HepG2 (cell line): ENCODE data around the gene ABCC1. TPM values are rescaled to one million over a fixed set of nuclear protein-coding genes. Genes with fewer than 3 reads are reported as not detected.

ENCODE experiments used
- ATAC-seq: fragments of 200-7000 bp; cut with Tn5 transposase; 3 replicates; pipeline ENCODE4 v1.9.1; 2020; ENCODE audit warnings: mild to moderate bottlenecking, moderate library complexity
- BruUV-seq: library from RNA; stranded (reverse); fragments of 400-500 nt; replicated peaks from 2 replicates; lab custom pipeline; 2021; lab: Mats Ljungman, UMichigan
- CTCF ChIA-PET: fragments of 300-600 bp; formaldehyde crosslinking; extraction: SDS; loops from one replicate; lab custom pipeline; 2021; ENCODE audit warnings: low total read pairs, inconsistent platforms, low intra/inter-chr PET ratio; lab: Yijun Ruan, JAX
- POLR2A ChIA-PET: fragments of 350-600 bp; sonication (Branson Sonifier 250); formaldehyde crosslinking; loops from one replicate; lab custom pipeline; 2020; ENCODE audit warnings: antibody characterized with exemption, inconsistent platforms; lab: Yijun Ruan, JAX
- DNase-seq: peaks from one replicate; pipeline ENCODE4 v3.0.0-alpha.2; 2015; ENCODE audit warnings: low spot score
- FAIRE-seq: peaks from 3 replicates; lab custom pipeline; 2011; peaks lifted over from hg19 to GRCh38; lab: Jason Lieb, UNC
- H2AFZ ChIP-seq: one replicate; pipeline ENCODE4 v1.6.1; 2011; ENCODE audit warnings: low read length, inconsistent platforms
- H3K27ac ChIP-seq: fragments of 300-600 bp; 3 replicates; pipeline ENCODE4 v1.8.0; 2011; ENCODE audit warnings: mixed run types, mild to moderate bottlenecking, mixed read lengths, low read length, inconsistent platforms; ENCODE audit not compliant: insufficient read depth; ENCODE audit errors: extremely low read length
- H3K27me3 ChIP-seq, 2 experiments: fragments of 200-600 bp in 1 of 2; 2 replicates in 1 of 2; 3 replicates in 1 of 2; pipeline versions ENCODE4 v1.6.0 to v1.8.0; 2011; ENCODE audit warnings: low read length in 2 of 2, mild to moderate bottlenecking in 2 of 2, moderate library complexity in 2 of 2, inconsistent platforms in 1 of 2; ENCODE audit not compliant: insufficient read depth in 2 of 2, control insufficient read depth in 1 of 2
- H3K36me3 ChIP-seq, 2 experiments: fragments of 200-600 bp in 1 of 2; replicated peaks in 1 of 2; 2 replicates in 1 of 2; 3 replicates in 1 of 2; pipeline versions ENCODE4 v1.5.1 to v1.8.0; 2011; ENCODE audit warnings: low read length in 2 of 2, inconsistent platforms in 1 of 2; ENCODE audit not compliant: insufficient read depth in 2 of 2, control insufficient read depth in 1 of 2
- H3K4me1 ChIP-seq: 2 replicates; pipeline ENCODE4 v1.5.1; 2012; ENCODE audit warnings: low read length, inconsistent platforms; ENCODE audit not compliant: insufficient read depth
- H3K4me2 ChIP-seq: 2 replicates; pipeline ENCODE4 v1.6.0; 2011; ENCODE audit warnings: low read depth, low read length, inconsistent platforms
- H3K4me3 ChIP-seq, 3 experiments: fragments of 200-600 bp in 1 of 3; sonication (generic), shearing (Covaris generic) in 1 of 3; replicated peaks in 1 of 3; 2 replicates each; pipeline ENCODE4 v1.5.1; 2011 to 2016; ENCODE audit warnings: low read length in 3 of 3, inconsistent platforms in 2 of 3, low read depth in 2 of 3, mild to moderate bottlenecking in 2 of 3, control low read depth in 1 of 3, mixed read lengths in 1 of 3; ENCODE audit not compliant: insufficient read depth in 1 of 3
- H3K79me2 ChIP-seq: one replicate; pipeline ENCODE4 v1.6.1; 2011; ENCODE audit warnings: low read length, inconsistent platforms; ENCODE audit not compliant: insufficient read depth
- H3K9ac ChIP-seq: 2 replicates; pipeline ENCODE4 v1.6.0; 2011; ENCODE audit warnings: mild to moderate bottlenecking, low read depth, low read length, inconsistent platforms; ENCODE audit not compliant: insufficient read depth
- H3K9me3 ChIP-seq: 2 replicates; pipeline ENCODE4 v1.5.1; 2012; ENCODE audit warnings: mild to moderate bottlenecking, low read length
- H4K20me1 ChIP-seq: 2 replicates; pipeline ENCODE4 v1.6.0; 2011; ENCODE audit warnings: inconsistent platforms, mild to moderate bottlenecking, low read length, moderate library complexity; ENCODE audit not compliant: insufficient read depth
- AHR ChIP-seq: IDR thresholded peaks from 2 replicates; pipeline ENCODE4 v1.6.1; 2018; ENCODE audit warnings: missing genetic modification reagents, missing compliant biosample characterization
- AKAP8 ChIP-seq: sonication (generic); formaldehyde crosslinking; IDR thresholded peaks from 2 replicates; pipeline ENCODE4 v1.5.1; 2020; ENCODE audit warnings: mild to moderate bottlenecking, missing genetic modification reagents
- CHD4 ChIP-seq: fragments of 200-600 bp; sonication (generic); IDR thresholded peaks from 2 replicates; pipeline ENCODE4 v1.7.0; 2017; ENCODE audit warnings: mild to moderate bottlenecking, low read length, borderline replicate concordance
- HNRNPUL1 ChIP-seq: fragments of 200-400 bp; formaldehyde crosslinking; IDR thresholded peaks from 2 replicates; pipeline ENCODE4 v1.6.1; 2017; ENCODE audit warnings: low read depth, mild to moderate bottlenecking, low read length, moderate library complexity
- KDM3A ChIP-seq: IDR thresholded peaks from 2 replicates; pipeline ENCODE4 v1.6.1; 2018; ENCODE audit warnings: low read depth, missing compliant biosample characterization
- PRMT3 ChIP-seq: sonication (generic); formaldehyde crosslinking; IDR thresholded peaks from 2 replicates; pipeline ENCODE4 v1.8.1; 2022; ENCODE audit warnings: low read depth, mild to moderate bottlenecking, moderate library complexity, missing genetic modification reagents, borderline replicate concordance
- ZFYVE20 ChIP-seq: sonication (generic); formaldehyde crosslinking; IDR thresholded peaks from 2 replicates; pipeline ENCODE4 v1.8.0; 2023; ENCODE audit warnings: low read depth, mild to moderate bottlenecking, moderate library complexity, missing genetic modification reagents, borderline replicate concordance
- ZNF256 ChIP-seq: sonication (generic); formaldehyde crosslinking; conservative IDR thresholded peaks from 2 replicates; pipeline ENCODE4 v1.4.0; 2020; ENCODE audit warnings: missing genetic modification reagents
- ZNF432 ChIP-seq: sonication (generic); formaldehyde crosslinking; IDR thresholded peaks from 2 replicates; pipeline ENCODE4 v1.5.0; 2020; ENCODE audit warnings: missing genetic modification reagents, mild to moderate bottlenecking, borderline replicate concordance
- ZNF678 ChIP-seq: sonication (generic); formaldehyde crosslinking; IDR thresholded peaks from 2 replicates; pipeline ENCODE4 v1.4.0; 2020; ENCODE audit warnings: mild to moderate bottlenecking, missing genetic modification reagents
- ZNF773 ChIP-seq: sonication (generic); formaldehyde crosslinking; IDR thresholded peaks from 2 replicates; pipeline ENCODE4 v1.4.0; 2020; ENCODE audit warnings: missing genetic modification reagents, borderline replicate concordance
- ZNF782 ChIP-seq: sonication (generic); formaldehyde crosslinking; IDR thresholded peaks from 2 replicates; pipeline ENCODE4 v1.4.0; 2020; ENCODE audit warnings: missing genetic modification reagents, mild to moderate bottlenecking, borderline replicate concordance
- WGBS: methylation state at CpG from one replicate; pipeline ENCODE4 v1.1.6; 2017; ENCODE audit warnings: low lambda C conversion rate; 5-methylcytosine and 5-hydroxymethylcytosine counted together
- in situ Hi-C: cut with HindIII; loops from 2 replicates; pipeline ENCODE4 v1.10.0; 2017; ENCODE audit warnings: low pct_unique_long_range_greater_than_20kb; ENCODE audit not compliant: extremely low pct_ligation_motif_present
- intact Hi-C: fragments of 100-400 bp; cut with micrococcal nuclease; formaldehyde crosslinking; loops from one replicate; pipeline ENCODE4 v1.10.0; 2022; ENCODE audit not compliant: unreplicated experiment
- polyA plus RNA-seq, 8 experiments: library from polyadenylated mRNA; depleted of rRNA in 3 of 8; stranded (reverse) in 7 of 8; unstranded in 1 of 8; fragments of >200 nt; fragmentation: Illumina TruSeq in 4 of 8; extraction: Trizol in 4 of 8; gene quantifications; 2 replicates each; pipeline versions ENCODE4 v1.2.1 to v1.2.3, GENCODE V29; 2011 to 2016; ENCODE audit warnings: low read depth in 4 of 8, missing spikeins in 1 of 8, mixed read lengths in 1 of 8; ENCODE audit not compliant: insufficient read depth in 1 of 8
- total RNA-seq, 5 experiments: library from RNA; depleted of rRNA; stranded (reverse); fragments of >200 nt; fragmentation: Illumina TruSeq; extraction: Trizol; gene quantifications; 2 replicates each; pipeline ENCODE4 v1.2.3, GENCODE V29; 2016; ENCODE audit warnings: low read depth in 1 of 5
- TF ChIP-seq, protein P1 (sequence below): sonication (generic); formaldehyde crosslinking; IDR thresholded peaks from 2 replicates; pipeline ENCODE4 v1.5.0; 2020; ENCODE audit warnings: missing genetic modification reagents
- TF ChIP-seq, protein P2 (sequence below): sonication (generic); formaldehyde crosslinking; IDR thresholded peaks from 2 replicates; pipeline ENCODE4 v1.8.0; 2022; ENCODE audit warnings: mild to moderate bottlenecking, missing genetic modification reagents, moderate library complexity
- TF ChIP-seq, protein P3 (sequence below): sonication (generic); formaldehyde crosslinking; IDR thresholded peaks from 2 replicates; pipeline ENCODE4 v1.8.1; 2023; ENCODE audit warnings: mild to moderate bottlenecking, missing genetic modification reagents
- TF ChIP-seq, protein P4 (sequence below): sonication (generic); formaldehyde crosslinking; IDR thresholded peaks from 2 replicates; pipeline ENCODE4 v1.4.0; 2020; ENCODE audit warnings: missing genetic modification reagents

The ABCC1 gene
- total and polyA plus RNA-seq, 2 of the 13 experiments (the other 11 are each of a cell fraction or from before 2014, with no cell fraction given), result 13.0 to 30.6 TPM

DNA sequence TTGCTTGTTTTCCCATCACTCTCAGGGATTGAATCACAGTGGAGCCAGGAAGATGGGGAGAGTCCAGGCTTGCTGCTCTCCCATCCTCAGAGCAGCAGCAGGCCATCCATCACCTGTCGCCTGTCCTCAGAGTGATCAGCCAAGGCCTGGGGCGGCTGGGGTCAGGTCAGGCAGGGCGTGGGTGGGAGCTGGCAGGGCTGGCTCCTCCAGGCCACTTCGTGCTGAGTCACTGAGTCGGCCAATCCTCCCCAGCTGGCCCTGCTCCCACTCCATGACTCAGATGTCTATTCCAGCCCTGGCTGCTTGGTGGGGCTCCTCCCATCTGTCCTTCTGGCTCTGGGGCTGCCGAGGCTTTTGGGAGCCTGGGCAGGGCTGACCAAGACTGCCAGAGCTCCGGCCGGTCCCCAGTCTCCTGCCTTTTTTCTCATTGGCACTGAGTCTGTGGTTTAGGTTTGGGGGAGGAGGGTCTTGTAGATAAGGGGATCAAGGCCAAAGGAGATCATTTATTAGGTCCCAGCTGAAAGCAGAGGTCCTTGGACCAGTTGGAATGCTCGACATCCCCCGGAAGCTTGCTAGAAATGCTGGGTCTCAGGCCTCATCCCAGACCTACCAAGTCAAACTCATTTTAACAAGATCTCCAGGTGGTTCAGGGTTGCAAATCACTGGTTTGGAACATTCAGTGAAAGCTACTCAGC lies 72.7 kb downstream of the ABCC1 start (continued):
- TF ChIP-seq, protein P1, sequence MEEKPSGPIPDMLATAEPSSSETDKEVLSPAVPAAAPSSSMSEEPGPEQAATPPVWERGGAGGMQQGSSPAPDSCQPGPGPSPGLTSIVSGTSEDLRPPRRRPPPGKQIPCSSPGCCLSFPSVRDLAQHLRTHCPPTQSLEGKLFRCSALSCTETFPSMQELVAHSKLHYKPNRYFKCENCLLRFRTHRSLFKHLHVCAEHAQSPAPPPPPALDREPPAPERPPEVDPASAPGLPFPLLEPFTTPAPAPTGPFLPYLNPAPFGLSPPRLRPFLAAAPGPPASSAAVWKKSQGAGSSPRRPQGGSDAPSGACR (CRISPR knock-in tag), result no peak
- TF ChIP-seq ZNF256 (CRISPR knock-in tag) (no peak), AHR (0 out of 2 replicates have a peak, but pooled peaks have one; percentile 51), PRMT3 (CRISPR knock-in tag) (no peak)
- TF ChIP-seq, protein P2, sequence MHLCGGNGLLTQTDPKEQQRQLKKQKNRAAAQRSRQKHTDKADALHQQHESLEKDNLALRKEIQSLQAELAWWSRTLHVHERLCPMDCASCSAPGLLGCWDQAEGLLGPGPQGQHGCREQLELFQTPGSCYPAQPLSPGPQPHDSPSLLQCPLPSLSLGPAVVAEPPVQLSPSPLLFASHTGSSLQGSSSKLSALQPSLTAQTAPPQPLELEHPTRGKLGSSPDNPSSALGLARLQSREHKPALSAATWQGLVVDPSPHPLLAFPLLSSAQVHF (CRISPR knock-in tag), result no peak

DNA sequence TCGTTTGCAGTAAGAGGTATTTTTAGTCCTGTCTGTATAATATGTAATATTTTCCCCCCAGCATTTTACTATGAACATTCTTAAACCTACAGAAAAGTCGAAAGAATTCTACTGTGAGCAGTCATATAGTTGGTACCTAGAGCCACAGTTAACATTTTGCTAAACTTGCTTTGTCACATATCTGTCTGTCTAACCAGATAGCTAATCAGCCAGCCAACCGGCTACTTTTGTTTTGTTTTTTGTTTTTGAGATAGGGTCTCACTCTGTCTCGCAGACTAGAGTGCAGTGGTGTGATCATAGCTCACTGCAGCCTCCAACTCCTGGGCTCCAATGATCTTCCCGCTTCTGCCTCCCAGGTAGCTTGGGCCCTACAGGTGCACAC lies 73.3 kb downstream of the ABCC1 start:
- no peak for FAIRE-seq
- H3K27ac ChIP-seq, result peak overlapping the region; percentile 4
- ChIA-PET CTCF (interaction anchor here (1.2 kb wide), 1 partner anchor 24 kb away, joined by 4 read pairs; no protein-coding TSS in a partner anchor), POLR2A (interaction anchor here (1.3 to 3.4 kb wide), 2 partner anchors 9 to 25 kb away, joined by 7 to 25 read pairs; no protein-coding TSS in a partner anchor)
- no peak for DNase-seq
- no peak overlapping the region for H3K9ac ChIP-seq
- no peaks in the 10 kb centered on the region for H3K9me3 ChIP-seq
- peaks cover 3% of the 10 kb centered on the region; the same call in 1 of the 2 replicates for H4K20me1 ChIP-seq
- no peaks in the 10 kb centered on the region for H3K27me3 ChIP-seq
- no peak overlapping the region for H3K4me2 ChIP-seq
- no TSS peak for BruUV-seq
- in situ Hi-C loops (no loop called here), intact Hi-C loops (loop anchor here (1.0 kb wide), 1 partner anchor 26 kb away; no protein-coding TSS in a partner anchor)
- H3K79me2 ChIP-seq, result no peaks in the 10 kb centered on the region
- H3K4me1 ChIP-seq, result peaks cover 29% of the 10 kb centered on the region
- no peak for ATAC-seq
- no peak overlapping the region for H2AFZ ChIP-seq
- WGBS, result 95% methylated on average over 5 of the region's 5 CpGs
- H3K4me3 ChIP-seq, result no peak overlapping the region
- peaks cover 19 to 30% of the 10 kb centered on the region in 2 experiments for H3K36me3 ChIP-seq
- no peak for TF ChIP-seq ZNF773 (CRISPR knock-in tag)
- TF ChIP-seq CHD4, result no peak
- TF ChIP-seq ZNF782 (CRISPR knock-in tag), result no peak
- TF ChIP-seq AKAP8 (CRISPR knock-in tag), result no peak
- no peak for TF ChIP-seq ZFYVE20 (CRISPR knock-in tag)
- TF ChIP-seq KDM3A (CRISPR knock-in tag), result no peak
- TF ChIP-seq, protein P3, sequence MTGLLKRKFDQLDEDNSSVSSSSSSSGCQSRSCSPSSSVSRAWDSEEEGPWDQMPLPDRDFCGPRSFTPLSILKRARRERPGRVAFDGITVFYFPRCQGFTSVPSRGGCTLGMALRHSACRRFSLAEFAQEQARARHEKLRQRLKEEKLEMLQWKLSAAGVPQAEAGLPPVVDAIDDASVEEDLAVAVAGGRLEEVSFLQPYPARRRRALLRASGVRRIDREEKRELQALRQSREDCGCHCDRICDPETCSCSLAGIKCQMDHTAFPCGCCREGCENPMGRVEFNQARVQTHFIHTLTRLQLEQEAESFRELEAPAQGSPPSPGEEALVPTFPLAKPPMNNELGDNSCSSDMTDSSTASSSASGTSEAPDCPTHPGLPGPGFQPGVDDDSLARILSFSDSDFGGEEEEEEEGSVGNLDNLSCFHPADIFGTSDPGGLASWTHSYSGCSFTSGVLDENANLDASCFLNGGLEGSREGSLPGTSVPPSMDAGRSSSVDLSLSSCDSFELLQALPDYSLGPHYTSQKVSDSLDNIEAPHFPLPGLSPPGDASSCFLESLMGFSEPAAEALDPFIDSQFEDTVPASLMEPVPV (CRISPR knock-in tag), result no peak
- TF ChIP-seq HNRNPUL1, result no peak
- no peak for TF ChIP-seq ZNF432
- no peak for TF ChIP-seq ZNF678 (CRISPR knock-in tag)
- TF ChIP-seq, protein P4, sequence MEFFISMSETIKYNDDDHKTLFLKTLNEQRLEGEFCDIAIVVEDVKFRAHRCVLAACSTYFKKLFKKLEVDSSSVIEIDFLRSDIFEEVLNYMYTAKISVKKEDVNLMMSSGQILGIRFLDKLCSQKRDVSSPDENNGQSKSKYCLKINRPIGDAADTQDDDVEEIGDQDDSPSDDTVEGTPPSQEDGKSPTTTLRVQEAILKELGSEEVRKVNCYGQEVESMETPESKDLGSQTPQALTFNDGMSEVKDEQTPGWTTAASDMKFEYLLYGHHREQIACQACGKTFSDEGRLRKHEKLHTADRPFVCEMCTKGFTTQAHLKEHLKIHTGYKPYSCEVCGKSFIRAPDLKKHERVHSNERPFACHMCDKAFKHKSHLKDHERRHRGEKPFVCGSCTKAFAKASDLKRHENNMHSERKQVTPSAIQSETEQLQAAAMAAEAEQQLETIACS, result no peak
